WTC11 (cell line): ENCODE data around the gene ARFIP1. TPM values are rescaled to one million over a fixed set of nuclear protein-coding genes. Genes with fewer than 3 reads are reported as not detected.
A peak's percentile ranks its signal among the peaks of the same experiment; 100 is the strongest.

Experiments used
- ATAC-seq: fragments of 200-7000 bp; cut with Tn5 transposase; 2 replicates; pipeline ENCODE4 v1.10.0; 2021; ENCODE audit warnings: mild to moderate bottlenecking, moderate library complexity
- CTCF ChIA-PET: fragments of 300-600 bp; sonication (Branson Sonifier 250); formaldehyde crosslinking; loops from one replicate; lab custom pipeline; 2021; ENCODE audit warnings: antibody characterized with exemption; lab: Charles Lee
- POLR2A ChIA-PET: fragments of 350-600 bp; sonication (Branson Sonifier 250); formaldehyde crosslinking; loops from one replicate; lab custom pipeline; 2021; ENCODE audit warnings: antibody characterized with exemption; lab: Charles Lee
- DNase-seq: peaks from one replicate; pipeline ENCODE4 v3.0.0; 2021; ENCODE audit warnings: low spot score
- H3K27ac Mint-ChIP-seq: 2 replicates; pipeline ENCODE4 v1.8.0; 2021; ENCODE audit warnings: mixed read lengths
- H3K27me3 Mint-ChIP-seq: 2 replicates; pipeline ENCODE4 v1.8.0; 2021; ENCODE audit warnings: low read depth, mild to moderate bottlenecking, moderate library complexity, mixed read lengths
- H3K36me3 Mint-ChIP-seq: 2 replicates; pipeline ENCODE4 v1.8.0; 2021; ENCODE audit warnings: mixed read lengths
- H3K4me1 Mint-ChIP-seq: 2 replicates; pipeline ENCODE4 v1.8.0; 2022; ENCODE audit warnings: mixed read lengths
- H3K4me3 Mint-ChIP-seq: 2 replicates; pipeline ENCODE4 v1.8.0; 2021; ENCODE audit warnings: mild to moderate bottlenecking, moderate library complexity, mixed read lengths
- H3K9me3 Mint-ChIP-seq: 2 replicates; pipeline ENCODE4 v1.8.0; 2021; ENCODE audit warnings: mixed read lengths
- AFF4 ChIP-seq: sonication (generic); formaldehyde crosslinking; IDR thresholded peaks from 2 replicates; pipeline ENCODE4 v1.8.1; 2023; ENCODE audit warnings: mild to moderate bottlenecking, missing genetic modification reagents, borderline replicate concordance
- AR ChIP-seq: fragments of 250-450 bp; sonication (Bioruptor Pico); IDR thresholded peaks from 2 replicates; pipeline ENCODE4 v1.9.0; 2021; ENCODE audit warnings: mild to moderate bottlenecking
- CBFB ChIP-seq: sonication (generic); formaldehyde crosslinking; IDR thresholded peaks from 2 replicates; pipeline ENCODE4 v1.8.1; 2022; ENCODE audit warnings: mild to moderate bottlenecking, low read depth, missing genetic modification reagents
- EMX1 ChIP-seq: fragments of 250-450 bp; sonication (Bioruptor Pico); IDR thresholded peaks from 2 replicates; pipeline ENCODE4 v1.8.0; 2021; ENCODE audit warnings: mild to moderate bottlenecking
- GABPB1 ChIP-seq: sonication (generic); formaldehyde crosslinking; IDR thresholded peaks from 2 replicates; pipeline ENCODE4 v1.8.1; 2023; ENCODE audit warnings: mild to moderate bottlenecking, missing genetic modification reagents
- HMGA2 ChIP-seq: fragments of 250-450 bp; sonication (Bioruptor Pico); IDR thresholded peaks from 2 replicates; pipeline ENCODE4 v1.4.0; 2021; ENCODE audit warnings: mild to moderate bottlenecking, moderate library complexity
- MYBL2 ChIP-seq: sonication (generic); formaldehyde crosslinking; IDR thresholded peaks from 2 replicates; pipeline ENCODE4 v1.8.1; 2023; ENCODE audit warnings: mild to moderate bottlenecking, moderate library complexity, missing genetic modification reagents
- NFATC4 ChIP-seq: fragments of 250-450 bp; sonication (Bioruptor Pico); IDR thresholded peaks from 2 replicates; pipeline ENCODE4 v1.9.0; 2021; ENCODE audit warnings: mild to moderate bottlenecking
- NFE2L1 ChIP-seq: sonication (generic); formaldehyde crosslinking; IDR thresholded peaks from 2 replicates; pipeline ENCODE4 v1.8.1; 2023; ENCODE audit warnings: missing genetic modification reagents
- SMAD3 ChIP-seq: sonication (generic); formaldehyde crosslinking; IDR thresholded peaks from 2 replicates; pipeline ENCODE4 v1.8.0; 2022; ENCODE audit warnings: missing genetic modification reagents, mild to moderate bottlenecking, borderline replicate concordance
- SOX15 ChIP-seq: fragments of 250-450 bp; sonication (Bioruptor Pico); IDR thresholded peaks from 2 replicates; pipeline ENCODE4 v1.9.0; 2021; ENCODE audit warnings: mild to moderate bottlenecking
- SP1 ChIP-seq: sonication (generic); formaldehyde crosslinking; conservative IDR thresholded peaks from 2 replicates; pipeline ENCODE4 v1.8.1; 2022; ENCODE audit warnings: missing genetic modification reagents
- STAT6 ChIP-seq: sonication (generic); formaldehyde crosslinking; conservative IDR thresholded peaks from 2 replicates; pipeline ENCODE4 v1.8.1; 2023; ENCODE audit warnings: mild to moderate bottlenecking, low read depth, missing genetic modification reagents, moderate library complexity
- TCF7 ChIP-seq: sonication (generic); formaldehyde crosslinking; IDR thresholded peaks from 2 replicates; pipeline ENCODE4 v1.8.0; 2022; ENCODE audit warnings: mild to moderate bottlenecking, low read depth, missing genetic modification reagents, moderate library complexity
- TP53 ChIP-seq: sonication (generic); formaldehyde crosslinking; IDR thresholded peaks from 2 replicates; pipeline ENCODE4 v1.8.1; 2023; ENCODE audit warnings: mild to moderate bottlenecking, missing genetic modification reagents
- ZNF317 ChIP-seq: sonication (generic); formaldehyde crosslinking; IDR thresholded peaks from 2 replicates; pipeline ENCODE4 v1.8.1; 2023; ENCODE audit warnings: low read depth, mild to moderate bottlenecking, moderate library complexity, missing genetic modification reagents, borderline replicate concordance
- ZNF396 ChIP-seq: fragments of 250-450 bp; sonication (Bioruptor Pico); IDR thresholded peaks from 2 replicates; pipeline ENCODE4 v1.8.0; 2021; ENCODE audit warnings: mild to moderate bottlenecking, moderate library complexity, borderline replicate concordance
- ZNF416 ChIP-seq: fragments of 250-450 bp; sonication (Bioruptor Pico); IDR thresholded peaks from 2 replicates; pipeline ENCODE4 v1.9.0; 2021; ENCODE audit warnings: mild to moderate bottlenecking, inconsistent platforms
- total RNA-seq: library from RNA; stranded (reverse); gene quantifications from 3 replicates; pipeline ENCODE4 v1.2.3, GENCODE V29; 2021
- TF ChIP-seq, protein P1 (sequence below): fragments of 250-450 bp; sonication (Bioruptor Pico); IDR thresholded peaks from 2 replicates; pipeline ENCODE4 v1.8.0; 2021; ENCODE audit warnings: mild to moderate bottlenecking
- TF ChIP-seq, protein P2 (sequence below): sonication (generic); formaldehyde crosslinking; IDR thresholded peaks from 2 replicates; pipeline ENCODE4 v1.8.1; 2022; ENCODE audit warnings: low read depth, missing genetic modification reagents, borderline replicate concordance

ARFIP1 gene
- total RNA-seq, 1 experiment from 2014 or later, result 35.3 TPM

GRCh38 chr4:152945639-152946038, 165.9 kb downstream of the ARFIP1 start:
- ATAC-seq, result no peak
- no peak overlapping the region for H3K4me3 Mint-ChIP-seq
- CTCF ChIA-PET, result no interaction called here

GRCh38 chr4:152946446-152946845, 166.7 kb downstream of the ARFIP1 start:
- Mint-ChIP-seq H3K27me3 (no peaks in the 10 kb centered on the region), H3K27ac (peak overlapping the region; percentile 10; the same call in 1 of the 2 replicates), H3K4me1 (peaks cover 55% of the 10 kb centered on the region), H3K36me3 (peaks cover 55% of the 10 kb centered on the region), H3K4me3 (no peak overlapping the region), H3K9me3 (no peaks in the 10 kb centered on the region)
- ATAC-seq, result no peak
- TF ChIP-seq ZNF396 (CRISPR knock-in tag) (no peak), EMX1 (CRISPR knock-in tag) (no peak), ZNF416 (CRISPR knock-in tag) (no peak), AFF4 (CRISPR knock-in tag) (no peak), HMGA2 (CRISPR knock-in tag) (no peak), NFE2L1 (CRISPR knock-in tag) (no peak)
- TF ChIP-seq, protein P1, sequence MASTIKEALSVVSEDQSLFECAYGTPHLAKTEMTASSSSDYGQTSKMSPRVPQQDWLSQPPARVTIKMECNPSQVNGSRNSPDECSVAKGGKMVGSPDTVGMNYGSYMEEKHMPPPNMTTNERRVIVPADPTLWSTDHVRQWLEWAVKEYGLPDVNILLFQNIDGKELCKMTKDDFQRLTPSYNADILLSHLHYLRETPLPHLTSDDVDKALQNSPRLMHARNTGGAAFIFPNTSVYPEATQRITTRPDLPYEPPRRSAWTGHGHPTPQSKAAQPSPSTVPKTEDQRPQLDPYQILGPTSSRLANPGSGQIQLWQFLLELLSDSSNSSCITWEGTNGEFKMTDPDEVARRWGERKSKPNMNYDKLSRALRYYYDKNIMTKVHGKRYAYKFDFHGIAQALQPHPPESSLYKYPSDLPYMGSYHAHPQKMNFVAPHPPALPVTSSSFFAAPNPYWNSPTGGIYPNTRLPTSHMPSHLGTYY (CRISPR knock-in tag), result no peak
- no peak for DNase-seq
- ChIA-PET CTCF (no interaction called here), POLR2A (no interaction called here)

More at GRCh38 chr4:152945639-152946038, 165.9 kb downstream of the ARFIP1 start:
- no peak overlapping the region; the same call in 1 of the 2 replicates for H3K27ac Mint-ChIP-seq
- DNase-seq, result no peak
- peaks cover 55% of the 10 kb centered on the region for H3K36me3 Mint-ChIP-seq
- no peaks in the 10 kb centered on the region for H3K27me3 Mint-ChIP-seq
- TF ChIP-seq GABPB1, result no peak
- TF ChIP-seq TCF7, result no peak
- no peak for TF ChIP-seq NFATC4 (CRISPR knock-in tag)
- TF ChIP-seq SP1, result no peak
- TF ChIP-seq ZNF416 (CRISPR knock-in tag), result no peak
- no peak for TF ChIP-seq ZNF317
- TF ChIP-seq SMAD3 (CRISPR knock-in tag), result no peak
- peaks cover 48% of the 10 kb centered on the region for H3K4me1 Mint-ChIP-seq
- H3K9me3 Mint-ChIP-seq, result no peaks in the 10 kb centered on the region
- POLR2A ChIA-PET, result no interaction called here

DNA sequence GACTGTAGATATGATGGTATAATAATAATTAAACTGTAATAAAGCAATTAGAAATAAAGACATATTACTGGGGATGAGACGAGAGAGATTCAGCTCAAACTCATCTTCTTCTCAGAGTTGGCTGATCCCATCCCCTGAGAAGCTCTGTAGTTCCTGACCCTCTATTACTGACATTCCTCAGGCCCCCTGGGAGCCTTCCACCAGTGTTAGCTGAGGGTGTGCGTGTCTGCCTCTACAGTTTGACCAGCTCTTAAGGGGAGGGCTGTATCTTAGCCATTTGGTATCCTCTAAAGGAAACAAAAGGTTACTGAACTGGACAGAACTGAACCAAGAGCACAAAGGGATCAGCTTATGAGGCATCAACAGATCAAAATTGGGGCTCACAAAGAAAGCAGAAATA, 167.6 kb downstream of the ARFIP1 start:
- no peaks in the 10 kb centered on the region for H3K9me3 Mint-ChIP-seq
- H3K27me3 Mint-ChIP-seq, result no peaks in the 10 kb centered on the region
- no peak for ATAC-seq
- H3K4me3 Mint-ChIP-seq, result no peak overlapping the region
- CTCF ChIA-PET, result interaction anchor here (0.7 kb wide), 1 partner anchor 12 kb away, joined by 3 read pairs; no protein-coding TSS in a partner anchor
- DNase-seq, result no peak
- H3K36me3 Mint-ChIP-seq, result peaks cover 49% of the 10 kb centered on the region
- H3K27ac Mint-ChIP-seq, result peak overlapping the region; percentile 31; the same call in 1 of the 2 replicates
- POLR2A ChIA-PET, result interaction anchor here (0.7 to 0.8 kb wide), 2 partner anchors 11 to 181 kb away, joined by 3 read pairs; partner anchors contain the start of gene FHDC1
- peaks cover 59% of the 10 kb centered on the region for H3K4me1 Mint-ChIP-seq
- TF ChIP-seq AR (CRISPR knock-in tag) (no peak), STAT6 (CRISPR knock-in tag) (no peak), CBFB (CRISPR knock-in tag) (no peak), ZNF396 (CRISPR knock-in tag) (no peak), TP53 (CRISPR knock-in tag) (no peak), MYBL2 (CRISPR knock-in tag) (no peak), SOX15 (CRISPR knock-in tag) (no peak)
- TF ChIP-seq, protein P2, sequence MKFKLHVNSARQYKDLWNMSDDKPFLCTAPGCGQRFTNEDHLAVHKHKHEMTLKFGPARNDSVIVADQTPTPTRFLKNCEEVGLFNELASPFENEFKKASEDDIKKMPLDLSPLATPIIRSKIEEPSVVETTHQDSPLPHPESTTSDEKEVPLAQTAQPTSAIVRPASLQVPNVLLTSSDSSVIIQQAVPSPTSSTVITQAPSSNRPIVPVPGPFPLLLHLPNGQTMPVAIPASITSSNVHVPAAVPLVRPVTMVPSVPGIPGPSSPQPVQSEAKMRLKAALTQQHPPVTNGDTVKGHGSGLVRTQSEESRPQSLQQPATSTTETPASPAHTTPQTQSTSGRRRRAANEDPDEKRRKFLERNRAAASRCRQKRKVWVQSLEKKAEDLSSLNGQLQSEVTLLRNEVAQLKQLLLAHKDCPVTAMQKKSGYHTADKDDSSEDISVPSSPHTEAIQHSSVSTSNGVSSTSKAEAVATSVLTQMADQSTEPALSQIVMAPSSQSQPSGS (CRISPR knock-in tag), result no peak
